Panc1 (cell line): ENCODE results near the gene SPATA13. TPM values are rescaled to one million over a fixed set of nuclear protein-coding genes. Genes with fewer than 3 reads are reported as not detected.

ENCODE experiments used
- ATAC-seq: fragments of 200-7000 bp; cut with Tn5 transposase; 2 replicates; pipeline ENCODE4 v1.9.1; 2020; ENCODE audit warnings: mild to moderate bottlenecking, moderate library complexity
- BruUV-seq: library from RNA; stranded (reverse); fragments of 400-500 nt; replicated peaks from 2 replicates; lab custom pipeline; 2021; lab: Mats Ljungman, UMichigan
- CTCF ChIA-PET: fragments of 300-600 bp; sonication (Branson Sonifier 250); formaldehyde crosslinking; loops from one replicate; lab custom pipeline; 2022; ENCODE audit warnings: antibody characterized with exemption; lab: Charles Lee
- POLR2A ChIA-PET: fragments of 300-600 bp; sonication (Branson Sonifier 250); formaldehyde crosslinking; loops from one replicate; lab custom pipeline; 2022; ENCODE audit warnings: antibody characterized with exemption; lab: Charles Lee
- DNase-seq: peaks from one replicate; pipeline ENCODE4 v3.0.0-alpha.2; 2010; ENCODE audit warnings: low read depth, low spot score
- H3K27ac ChIP-seq: 2 replicates; pipeline ENCODE4 v1.5.1; 2011; ENCODE audit warnings: mild to moderate bottlenecking, low read length, inconsistent platforms
- H3K27me3 ChIP-seq: fragments of 200-500 bp; sonication (Bioruptor generic); 2 replicates; pipeline ENCODE4 v1.6.0; 2014; ENCODE audit warnings: low read length, inconsistent platforms; ENCODE audit not compliant: control insufficient read depth, insufficient read depth
- H3K36me3 ChIP-seq: fragments of 200-500 bp; sonication (Bioruptor generic); 2 replicates; pipeline ENCODE4 v1.5.1; 2014; ENCODE audit warnings: inconsistent platforms, mild to moderate bottlenecking, low read length, moderate library complexity; ENCODE audit not compliant: control insufficient read depth, insufficient read depth
- H3K4me1 ChIP-seq: 2 replicates; pipeline ENCODE4 v1.5.1; 2011; ENCODE audit warnings: inconsistent platforms, mild to moderate bottlenecking, low read length, moderate library complexity; ENCODE audit not compliant: control insufficient read depth, insufficient read depth
- H3K4me3 ChIP-seq, 2 experiments: 2 replicates each; pipeline ENCODE4 v1.5.1; 2011 to 2012; ENCODE audit warnings: low read depth in 2 of 2, low read length in 2 of 2, mild to moderate bottlenecking in 2 of 2, inconsistent platforms in 1 of 2, moderate library complexity in 1 of 2
- H3K9me3 ChIP-seq: fragments of 200-500 bp; sonication (Bioruptor generic); 2 replicates; pipeline ENCODE4 v1.5.1; 2014; ENCODE audit warnings: low read depth, mild to moderate bottlenecking, inconsistent platforms, low read length, moderate library complexity; ENCODE audit not compliant: control insufficient read depth, insufficient read depth
- CTCF ChIP-seq: fragments of 450-650 bp; IDR thresholded peaks from 2 replicates; pipeline ENCODE4 v1.5.1; 2017; ENCODE audit warnings: mild to moderate bottlenecking
- POLR2AphosphoS5 ChIP-seq: IDR thresholded peaks from 2 replicates; pipeline ENCODE4 v1.6.1; 2012; ENCODE audit warnings: mild to moderate bottlenecking, low read depth, low read length, moderate library complexity
- REST ChIP-seq, 2 experiments: IDR thresholded peaks; 2 replicates each; pipeline ENCODE4 v1.6.1; 2011 to 2012; ENCODE audit warnings: low read depth in 2 of 2, control low read depth in 1 of 2, low read length in 1 of 2, mild to moderate bottlenecking in 1 of 2, moderate library complexity in 1 of 2; ENCODE audit not compliant: insufficient read depth in 1 of 2
- SIN3A ChIP-seq: IDR thresholded peaks from 2 replicates; pipeline ENCODE4 v1.6.1; 2012; ENCODE audit warnings: low read depth, mild to moderate bottlenecking, low read length, moderate library complexity, borderline replicate concordance; ENCODE audit not compliant: insufficient read depth
- TCF7L2 ChIP-seq: IDR thresholded peaks from 2 replicates; pipeline ENCODE4 v1.6.1; 2011; ENCODE audit warnings: mild to moderate bottlenecking, low read depth, low read length, inconsistent platforms
- in situ Hi-C: cut with HindIII; loops from 2 replicates; pipeline ENCODE4 v1.10.0; 2016; ENCODE audit warnings: low sequenced_read_pairs, low pct_unique_long_range_greater_than_20kb
- intact Hi-C: fragments of 100-400 bp; cut with micrococcal nuclease; formaldehyde crosslinking; loops from one replicate; pipeline ENCODE4 v1.10.0; 2022; ENCODE audit not compliant: unreplicated experiment
- total RNA-seq: library from RNA; stranded (reverse); gene quantifications from one replicate; pipeline ENCODE4 v1.2.1, GENCODE V29; 2021; ENCODE audit not compliant: unreplicated experiment

SPATA13 gene
- total RNA-seq, 1 experiment from 2014 or later: 7.9 TPM

GRCh38 chr13:24230428-24231072 is 70.0 kb downstream of the SPATA13 start:
- H3K36me3 ChIP-seq: no peaks in the 10 kb centered on the region
- ATAC-seq (no peak), DNase-seq (no peak)
- intact Hi-C loops: no loop called here
- no peak overlapping the region for H3K27ac ChIP-seq
- ChIA-PET POLR2A (no interaction called here), CTCF (no interaction called here)
- H3K4me3 ChIP-seq: no peak overlapping the region
- no peaks in the 10 kb centered on the region for H3K4me1 ChIP-seq
- no peaks in the 10 kb centered on the region for H3K9me3 ChIP-seq
- TF ChIP-seq CTCF: no peak
- TF ChIP-seq TCF7L2: no peak
- no peak for TF ChIP-seq REST (IDR thresholded peaks at IDR 0.05; ENCODE audit: insufficient read depth in 1 of 2, low read depth in 2 of 2, low read length in 1 of 2)
- no peak for TF ChIP-seq SIN3A
- no peak for TF ChIP-seq POLR2AphosphoS5
- in situ Hi-C loops: no loop called here
- no peaks in the 10 kb centered on the region for H3K27me3 ChIP-seq
- BruUV-seq: no TSS peak

GRCh38 chr13:24231377-24231776 is 70.9 kb downstream of the SPATA13 start:
- in situ Hi-C loops: no loop called here

GRCh38 chr13:24232037-24232436 is 71.5 kb downstream of the SPATA13 start:
- in situ Hi-C loops (no loop called here), intact Hi-C loops (no loop called here)
- no peaks in the 10 kb centered on the region for H3K36me3 ChIP-seq
- DNase-seq: no peak
- TF ChIP-seq POLR2AphosphoS5 (no peak), CTCF (no peak), TCF7L2 (no peak), SIN3A (no peak), REST (IDR thresholded peaks at IDR 0.05; ENCODE audit: insufficient read depth in 1 of 2, low read depth in 2 of 2, low read length in 1 of 2) (no peak)
- H3K27me3 ChIP-seq: no peaks in the 10 kb centered on the region
- no peak for ATAC-seq
- ChIA-PET POLR2A (no interaction called here), CTCF (interaction anchor here (0.7 kb wide), 1 partner anchor 219 kb away, joined by 3 read pairs; no protein-coding TSS in a partner anchor)
- H3K4me3 ChIP-seq: no peak overlapping the region
- H3K9me3 ChIP-seq: no peaks in the 10 kb centered on the region
- no peaks in the 10 kb centered on the region for H3K4me1 ChIP-seq
- no TSS peak for BruUV-seq
- H3K27ac ChIP-seq: no peak overlapping the region

More at GRCh38 chr13:24231377-24231776, 70.9 kb downstream of the SPATA13 start:
- Histone ChIP-seq H3K4me3 (no peak overlapping the region), H3K9me3 (no peaks in the 10 kb centered on the region), H3K27me3 (no peaks in the 10 kb centered on the region), H3K4me1 (no peaks in the 10 kb centered on the region), H3K27ac (no peak overlapping the region), H3K36me3 (no peaks in the 10 kb centered on the region)
- BruUV-seq: no TSS peak
- intact Hi-C loops: no loop called here
- CTCF ChIA-PET: interaction anchor here (0.7 kb wide), 1 partner anchor 219 kb away, joined by 3 read pairs; no protein-coding TSS in a partner anchor
- DNase-seq (no peak), ATAC-seq (no peak)
- no peak for TF ChIP-seq SIN3A
- no peak for TF ChIP-seq TCF7L2
- POLR2A ChIA-PET: no interaction called here
